ENCODE data around the gene CREBRF.
"Not testable (repeated sequence)": the region's sequence is repeated elsewhere in the genome, so short reads cannot be mapped to it uniquely, and the experiment has no call there.

The CREBRF gene
- 127 to 351 (median 184) reads per million in 4 experiments for total RNA-seq

- DNase-seq: peak; percentile 97
Measured at GRCh38 chr5:173055983-173056782, at the start of gene CREBRF. Gene CREBRF, plus strand, starts transcription at chr5:173056352. Its CDS starts 24,424 bp downstream, at chr5:173080776.

- DNase-seq: no peak
Measured at GRCh38 chr5:173010021-173010420, 46.1 kb upstream of the CREBRF start.

DNA sequence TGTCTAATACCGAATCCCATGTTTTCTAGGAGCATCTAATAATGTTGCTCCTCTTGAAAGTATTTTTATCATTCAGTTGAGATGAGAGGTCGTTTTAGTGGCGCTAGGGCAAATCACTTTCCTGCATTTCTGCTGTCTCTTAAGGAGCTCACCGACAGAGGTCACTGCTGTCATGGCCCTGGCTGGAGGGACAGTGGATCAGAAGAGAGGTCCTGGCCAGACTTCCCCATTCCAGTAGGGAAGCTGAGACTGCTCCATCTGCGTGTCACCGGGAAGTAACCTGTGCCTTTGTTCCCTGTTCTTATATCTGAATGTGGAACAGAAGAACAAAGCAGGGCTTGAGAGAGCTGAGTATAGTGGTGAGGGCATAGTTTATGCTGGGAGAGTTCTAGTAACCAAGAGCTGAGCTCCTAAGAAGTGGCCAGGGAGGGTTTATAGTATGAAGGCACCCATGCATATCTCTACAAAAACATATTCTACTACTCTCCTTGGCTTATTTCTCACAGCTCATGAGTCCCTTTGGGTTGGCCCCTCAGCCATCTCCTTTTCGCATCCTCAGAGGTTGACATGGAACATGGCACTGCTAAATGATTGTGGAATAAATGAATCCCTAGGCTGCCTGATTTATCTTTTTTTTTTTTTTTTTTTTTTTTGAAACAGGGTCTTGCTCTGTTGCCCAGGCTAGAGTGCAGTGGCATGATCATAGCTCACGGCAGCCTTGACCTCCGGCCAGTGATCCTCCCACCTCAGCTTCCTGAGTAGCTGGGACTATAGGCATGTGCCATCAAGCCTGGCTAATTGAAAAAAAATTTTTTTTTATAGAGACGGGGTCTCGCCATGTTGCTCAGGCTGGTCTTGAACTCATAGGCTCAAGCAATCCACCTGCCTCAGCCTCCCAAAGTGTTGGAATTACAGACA is 45.3 kb upstream of the CREBRF start:
- no peak for DNase-seq

DNA sequence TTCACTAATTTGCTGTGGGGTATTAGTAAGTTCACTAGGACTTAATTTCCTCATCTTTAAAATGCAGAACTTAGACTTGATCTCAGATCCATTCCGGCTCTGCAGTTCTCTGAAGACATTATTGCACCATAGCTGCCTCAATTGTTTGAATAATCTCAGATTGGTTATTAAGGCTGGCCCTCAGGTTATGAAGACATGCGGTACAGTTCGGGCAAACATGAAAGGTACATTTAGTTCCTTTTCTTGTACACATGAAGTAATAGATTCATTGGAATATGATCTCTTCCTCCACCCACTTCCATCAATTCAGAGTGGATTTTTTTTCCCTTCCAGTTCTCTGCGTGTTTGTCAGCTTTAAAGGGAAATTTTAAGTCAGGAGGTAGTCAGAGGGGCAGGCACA is 44.6 kb upstream of the CREBRF start:
- DNase-seq: no peak

GRCh38 chr5:173012882-173013281 is 43.3 kb upstream of the CREBRF start:
- DNase-seq: no peak

DNA sequence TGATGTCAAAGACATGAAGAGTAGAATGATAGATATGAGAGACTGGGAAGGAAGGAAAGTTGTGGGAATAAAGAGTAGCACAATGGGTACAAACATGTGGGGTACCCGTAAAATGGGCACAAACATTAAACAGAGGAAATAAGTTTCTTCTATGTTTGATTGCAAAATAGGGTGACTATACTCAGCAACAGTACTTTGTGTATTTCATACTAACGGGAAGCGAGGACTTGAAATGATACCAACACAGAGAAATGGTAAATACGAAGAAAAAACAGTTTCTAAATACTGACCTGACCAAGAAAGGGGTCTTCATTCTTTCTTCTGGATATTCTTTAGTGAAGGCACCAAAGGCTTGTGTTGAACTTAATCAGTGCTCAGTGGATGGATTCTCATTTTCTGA is 41.5 kb upstream of the CREBRF start:
- DNase-seq: no peak

- DNase-seq: no peak
Measured at GRCh38 chr5:173015192-173015591, 41.0 kb upstream of the CREBRF start.

GRCh38 chr5:173015598-173016455 is 40.3 kb upstream of the CREBRF start:
- no peak for DNase-seq

GRCh38 chr5:173016598-173017046 is 39.5 kb upstream of the CREBRF start:
- DNase-seq: no peak

- not testable (repeated sequence) for DNase-seq
Measured at GRCh38 chr5:173017087-173017486, 39.1 kb upstream of the CREBRF start.

DNA sequence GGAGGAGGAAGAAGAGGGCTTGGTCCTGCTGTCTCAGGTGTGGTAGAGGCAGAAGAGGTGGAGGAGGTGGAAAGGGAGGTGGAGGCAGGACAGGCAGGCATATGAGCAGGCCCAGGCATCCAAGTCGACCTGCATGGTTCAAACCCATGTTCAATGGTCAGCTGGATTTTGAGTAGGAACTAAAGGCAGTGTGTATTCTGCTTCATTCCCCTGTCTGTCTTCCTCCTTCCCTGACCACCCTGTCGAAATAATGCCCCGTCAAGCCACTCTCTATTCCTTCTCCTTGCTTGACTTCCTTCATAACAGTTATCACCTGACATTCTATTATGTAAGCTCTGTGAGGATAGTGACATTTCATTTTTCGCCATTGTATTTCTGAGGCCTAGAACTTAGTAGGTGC is 37.8 kb upstream of the CREBRF start:
- no peak for DNase-seq

- DNase-seq: no peak
Measured at GRCh38 chr5:173020154-173020581, 36.0 kb upstream of the CREBRF start.

DNA sequence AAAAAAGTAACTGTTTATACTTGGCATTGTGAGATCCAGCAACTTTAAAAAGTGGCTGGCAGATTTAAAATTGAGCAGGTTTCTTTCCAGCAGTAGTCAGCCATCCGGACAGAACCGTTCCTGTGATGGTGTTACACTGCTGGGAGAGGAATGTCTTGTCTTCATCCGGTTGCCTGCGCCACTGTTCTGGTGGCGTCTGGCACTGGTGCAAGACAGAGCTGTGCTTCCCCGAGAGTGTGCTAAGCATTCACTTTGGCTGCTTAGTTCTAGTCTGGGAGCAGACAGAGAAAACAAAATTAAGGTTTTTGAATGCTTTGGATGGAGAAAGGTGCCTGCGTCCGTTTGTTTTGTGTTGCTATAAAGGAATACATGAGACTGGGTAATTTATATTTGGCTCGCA is 35.5 kb upstream of the CREBRF start:
- no peak for DNase-seq

GRCh38 chr5:173025651-173026050 is 30.5 kb upstream of the CREBRF start:
- DNase-seq: no peak

DNA sequence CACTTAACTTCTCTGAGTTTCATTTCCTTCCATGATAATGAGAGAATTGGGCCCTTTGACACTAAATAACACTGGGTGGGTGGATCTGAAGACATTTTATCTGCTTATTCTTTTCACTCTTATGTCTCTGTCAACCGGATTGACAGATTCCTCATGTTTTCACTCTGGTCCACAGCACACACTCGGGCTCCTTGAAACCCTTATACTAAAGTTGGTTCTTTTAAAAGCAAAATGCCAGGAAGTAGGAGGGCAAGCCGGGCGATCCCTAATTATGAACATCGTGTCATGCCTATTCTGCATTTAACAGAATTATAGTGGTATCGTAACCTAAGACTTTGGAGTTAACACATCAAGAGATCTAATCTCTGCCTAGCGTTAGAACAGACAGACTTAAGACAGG is 28.2 kb upstream of the CREBRF start:
- DNase-seq: no peak

GRCh38 chr5:173028811-173029327 is 27.3 kb upstream of the CREBRF start:
- DNase-seq: no peak

GRCh38 chr5:173029499-173029921 is 26.6 kb upstream of the CREBRF start:
- DNase-seq: no peak

GRCh38 chr5:173032096-173032495 is 24.1 kb upstream of the CREBRF start:
- not testable (repeated sequence) for DNase-seq

DNA sequence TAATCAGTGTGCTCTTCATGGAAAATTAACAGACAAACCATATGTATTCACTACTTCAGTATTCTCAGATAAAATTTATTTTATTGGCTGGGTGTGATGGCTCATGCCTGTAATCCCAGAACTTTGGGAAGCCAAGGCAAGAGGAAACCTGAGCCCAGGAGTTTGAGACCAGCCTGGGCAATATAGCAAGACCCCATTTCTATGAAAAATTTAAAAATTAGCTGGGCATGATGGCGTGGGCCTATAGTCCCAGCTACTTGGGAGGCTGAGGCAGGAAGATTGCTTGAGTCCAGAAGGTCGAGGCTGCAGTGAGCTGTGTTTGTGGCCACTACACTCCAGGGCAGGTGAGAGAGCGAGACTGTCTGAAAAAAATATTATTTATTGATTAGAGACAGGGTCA is 23.4 kb upstream of the CREBRF start:
- DNase-seq: no peak

DNA sequence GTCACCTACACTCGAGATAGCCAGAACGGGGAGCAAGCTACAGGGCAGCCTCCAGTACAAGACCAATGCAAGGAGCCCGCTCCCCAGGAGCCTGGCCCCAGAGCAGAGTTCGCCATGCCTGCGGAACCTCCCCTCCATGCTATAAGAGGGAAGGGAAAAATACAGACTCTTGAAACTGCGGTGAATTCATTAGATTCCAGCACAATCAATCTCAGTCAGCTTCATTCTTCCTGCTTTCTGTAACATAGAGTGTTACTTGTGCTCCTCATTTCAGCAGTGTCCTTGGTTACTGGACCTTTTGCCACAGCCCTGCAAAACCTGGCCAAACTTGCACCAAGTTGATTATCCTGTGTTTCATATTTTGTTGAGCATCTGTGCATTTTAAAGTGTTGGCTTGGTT is 22.2 kb upstream of the CREBRF start:
- no peak for DNase-seq

DNA sequence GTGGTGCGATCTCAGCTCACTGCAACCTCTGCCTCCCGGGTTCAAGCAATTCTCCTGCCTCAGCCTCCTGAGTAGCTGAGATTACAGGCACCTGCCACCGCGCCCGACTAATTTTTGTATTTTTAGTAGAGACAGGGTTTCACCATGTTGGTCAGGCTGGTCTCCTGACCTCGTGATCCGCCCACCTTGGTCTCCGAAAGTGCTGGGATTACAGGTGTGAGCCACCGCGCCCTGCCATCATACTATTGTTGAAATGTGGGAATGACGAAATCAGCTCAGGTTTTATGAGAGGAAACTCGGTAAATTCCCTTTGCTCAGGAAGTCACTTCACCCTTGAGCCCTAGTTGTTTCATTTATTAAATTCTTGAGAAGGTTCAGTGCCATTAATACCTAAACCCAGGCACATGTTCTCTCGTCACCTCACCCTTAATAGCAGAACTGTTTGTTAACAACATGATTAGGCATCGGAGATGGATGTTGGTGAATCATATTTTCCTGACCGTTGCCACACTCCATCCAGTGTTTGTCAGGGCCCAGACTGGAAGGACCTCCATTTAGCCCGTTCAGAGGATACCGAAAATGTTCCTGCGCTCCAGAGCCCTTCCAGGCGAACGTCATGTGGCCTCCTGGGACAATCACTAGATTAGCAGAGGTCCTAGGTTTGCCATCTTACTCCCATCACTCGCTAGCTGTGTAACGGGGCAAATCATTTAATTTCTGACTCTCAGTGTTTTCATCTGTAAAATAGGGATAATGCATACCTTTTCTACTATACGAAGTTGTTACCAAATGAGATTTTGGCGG is 20.0 kb upstream of the CREBRF start:
- no peak for DNase-seq

All from effector CD8-positive, alpha-beta T cell (primary cell).